Raji (cell line): ENCODE results near the gene QRICH2.

Experiments used
- POLR2A ChIP-seq: IDR thresholded peaks from 2 replicates; pipeline ENCODE4 v1.6.1; 2011; ENCODE audit warnings: low read depth, low read length, control low read depth; ENCODE audit not compliant: insufficient read depth

Gene QRICH2

DNA sequence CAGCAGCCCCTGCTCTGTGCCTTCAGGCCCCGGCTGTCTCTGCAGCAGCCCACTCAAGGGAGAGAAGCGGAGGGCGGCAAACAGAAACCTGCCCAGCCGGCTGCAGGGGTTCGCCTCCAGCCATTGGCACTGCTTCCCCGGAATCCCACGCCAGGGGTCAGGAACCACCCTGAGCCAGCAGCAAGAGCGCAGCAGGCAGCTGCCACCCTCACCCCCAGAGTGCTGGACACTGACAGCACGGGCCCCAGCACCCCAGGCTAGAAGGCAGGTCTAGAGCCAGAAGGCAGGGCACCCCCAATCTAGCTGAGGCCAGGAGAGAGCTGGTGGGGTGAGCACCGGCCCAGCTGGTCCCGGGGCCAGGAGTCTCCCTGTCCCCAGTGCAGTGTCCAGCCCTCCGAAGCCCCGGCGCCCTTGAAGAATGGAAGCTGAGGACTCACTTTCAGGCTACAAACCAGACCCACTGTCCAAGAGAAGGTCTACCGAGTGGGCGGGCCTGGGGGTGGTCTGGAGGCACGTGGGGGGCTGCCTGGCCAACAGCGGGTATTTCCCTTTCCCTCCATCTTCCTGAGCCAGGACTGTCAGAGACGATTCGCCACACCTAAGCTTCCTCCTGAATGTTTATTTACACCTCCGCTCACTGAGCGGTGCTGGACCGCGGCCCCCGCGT lies 34.5 kb downstream of the QRICH2 start:
- TF ChIP-seq POLR2A = no peak

DNA sequence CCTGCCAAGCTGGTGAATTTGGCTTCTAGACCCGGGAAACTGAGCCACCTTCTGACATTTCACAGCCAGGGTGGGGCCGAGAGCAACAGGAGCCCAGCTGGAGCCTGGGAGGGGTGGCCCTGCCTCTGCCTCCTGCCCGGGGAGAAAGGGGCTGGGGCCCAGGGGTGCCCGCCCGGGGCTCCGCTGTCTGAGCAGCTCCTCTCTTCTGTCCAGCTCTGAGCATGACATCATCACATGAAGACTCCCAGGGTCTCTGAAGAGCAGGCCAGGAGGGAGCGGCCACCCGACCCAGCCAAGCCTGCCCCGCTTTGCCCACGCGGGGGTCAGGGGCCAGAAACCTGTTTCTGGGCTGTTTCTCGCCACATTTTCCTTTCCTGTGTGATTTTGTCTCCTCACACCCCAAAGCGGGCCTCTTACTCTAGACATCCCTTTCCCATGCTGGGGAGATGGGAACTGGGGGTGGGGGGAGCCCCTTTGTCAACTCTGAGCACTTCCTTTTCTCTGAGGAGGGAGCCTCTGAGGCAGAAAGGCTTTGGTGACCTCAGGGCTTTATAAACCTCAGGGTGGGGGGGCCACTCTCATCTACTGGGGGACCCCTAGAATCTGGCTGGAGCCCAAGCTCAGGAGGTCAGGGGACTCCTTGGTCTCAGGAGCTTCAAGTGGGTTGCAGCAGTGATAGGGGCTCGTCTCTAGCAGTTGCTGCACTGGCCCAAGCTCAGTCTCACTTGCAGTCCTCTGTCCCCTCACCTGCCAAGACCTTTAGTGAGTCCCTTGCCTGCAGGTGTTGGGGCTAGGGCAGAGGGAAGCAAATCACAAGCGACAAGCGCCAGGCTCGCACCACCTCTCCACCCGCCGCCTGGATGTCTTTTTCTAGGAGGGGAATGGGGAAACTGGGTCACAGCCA lies 35.3 kb downstream of the QRICH2 start:
- TF ChIP-seq POLR2A = no peak

DNA sequence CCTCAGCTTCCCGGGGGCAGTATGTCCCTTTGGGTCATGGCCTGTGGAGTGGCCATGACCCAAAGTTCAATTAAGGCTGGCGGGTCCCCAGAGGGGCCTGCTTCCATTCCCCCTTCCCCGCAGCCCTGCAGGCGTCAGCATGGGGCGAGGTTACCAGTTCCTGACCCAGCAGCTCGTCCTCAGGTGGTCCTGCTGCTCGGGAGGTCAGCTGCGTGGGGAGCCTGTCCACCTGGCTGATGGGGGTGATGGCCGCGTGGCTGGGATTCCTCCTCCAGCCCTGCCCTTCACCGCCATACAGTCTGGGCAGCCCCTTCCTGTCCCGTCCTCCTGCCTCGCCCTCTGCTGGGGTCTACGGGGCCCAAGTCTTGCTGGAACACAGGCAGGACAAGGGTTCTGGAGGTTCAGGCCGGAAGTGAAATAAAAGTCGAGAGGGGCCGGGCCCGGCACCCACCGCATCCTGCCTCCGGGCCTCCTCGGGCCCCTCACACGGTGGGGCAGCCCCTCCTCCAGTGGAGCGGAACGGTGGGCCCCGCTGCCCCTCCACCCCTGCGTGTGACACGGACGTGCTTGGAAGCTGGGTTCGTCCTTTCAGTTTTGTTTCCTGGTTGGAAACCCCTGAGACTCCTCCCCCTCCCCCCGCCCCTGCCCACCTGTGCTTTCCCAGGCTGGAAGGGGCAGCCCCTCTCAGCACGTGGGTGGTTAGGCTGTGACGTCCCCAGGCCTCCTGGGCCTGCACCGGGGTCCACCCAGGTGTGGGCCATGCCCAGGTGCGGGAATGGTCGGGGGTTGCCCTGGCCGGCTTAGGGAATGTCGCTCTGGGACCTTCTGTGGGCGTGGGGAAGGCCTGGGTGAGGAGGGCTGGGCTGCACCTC lies 36.2 kb downstream of the QRICH2 start:
- TF ChIP-seq POLR2A = peak; percentile 61

DNA sequence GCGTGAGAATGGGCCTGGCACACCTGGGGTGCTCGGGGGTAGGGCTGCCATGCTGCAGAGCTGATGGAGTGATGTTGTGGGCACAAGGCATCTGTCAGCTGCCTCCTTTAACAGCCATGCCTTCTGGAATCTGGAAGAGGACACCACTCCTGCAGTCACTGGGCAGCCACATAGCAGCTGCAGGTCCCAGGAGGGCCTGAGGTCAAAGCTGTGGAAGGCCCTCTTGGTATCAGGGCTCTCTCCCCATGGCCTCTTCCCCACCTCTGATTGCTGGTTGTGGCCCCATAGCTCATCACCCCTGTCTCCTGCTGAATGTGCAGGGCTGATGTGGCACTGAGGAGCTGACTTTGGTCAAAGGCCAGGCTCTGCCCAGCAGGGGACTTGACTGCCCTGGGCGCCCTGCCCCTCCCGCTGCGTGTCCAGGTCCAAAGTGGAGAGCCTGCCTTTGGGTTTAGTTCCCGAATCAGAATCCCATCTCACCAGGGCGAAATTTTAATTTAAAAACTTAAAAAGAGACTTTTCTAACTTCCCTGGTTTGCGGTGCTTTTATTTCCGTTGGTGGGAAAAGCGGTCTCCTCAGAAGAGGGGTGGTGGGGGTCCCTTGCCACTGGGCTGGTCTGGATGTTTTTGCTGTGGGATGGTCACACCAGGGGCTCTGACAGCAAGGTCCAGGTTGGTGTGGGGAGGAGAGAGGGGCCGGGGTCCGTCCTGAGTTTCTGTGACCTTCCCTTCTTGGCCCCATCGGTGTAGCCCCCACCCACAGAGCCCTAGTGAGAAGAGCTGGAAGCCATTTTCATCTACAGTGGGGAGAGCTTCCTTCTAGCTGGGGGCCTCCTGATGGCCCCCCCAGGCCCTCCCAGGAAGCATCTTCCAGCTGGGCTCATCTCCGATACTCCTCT lies 37.1 kb downstream of the QRICH2 start:
- peak; percentile 36; the same call in 1 of the 2 replicates for TF ChIP-seq POLR2A

DNA sequence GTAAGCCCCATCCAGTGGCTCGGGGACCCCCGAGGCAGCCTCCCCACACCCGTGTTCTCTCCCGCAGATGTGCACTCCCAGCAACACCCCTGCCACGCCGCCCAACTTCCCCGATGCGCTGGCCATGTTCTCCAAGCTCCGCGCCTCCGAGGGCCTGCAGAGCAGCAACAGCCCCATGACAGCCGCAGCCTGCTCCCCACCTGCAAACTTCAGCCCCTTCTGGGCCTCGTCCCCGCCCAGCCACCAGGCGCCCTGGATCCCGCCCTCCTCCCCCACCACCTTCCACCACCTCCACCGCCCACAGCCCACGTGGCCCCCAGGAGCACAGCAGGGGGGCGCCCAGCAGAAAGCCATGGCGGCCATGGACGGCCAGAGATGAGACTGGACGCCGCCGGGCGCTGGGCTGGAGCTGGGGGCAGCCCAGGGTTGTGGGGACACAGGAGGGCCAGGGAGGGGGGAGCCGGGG lies 37.9 kb downstream of the QRICH2 start:
- TF ChIP-seq POLR2A = no peak

DNA sequence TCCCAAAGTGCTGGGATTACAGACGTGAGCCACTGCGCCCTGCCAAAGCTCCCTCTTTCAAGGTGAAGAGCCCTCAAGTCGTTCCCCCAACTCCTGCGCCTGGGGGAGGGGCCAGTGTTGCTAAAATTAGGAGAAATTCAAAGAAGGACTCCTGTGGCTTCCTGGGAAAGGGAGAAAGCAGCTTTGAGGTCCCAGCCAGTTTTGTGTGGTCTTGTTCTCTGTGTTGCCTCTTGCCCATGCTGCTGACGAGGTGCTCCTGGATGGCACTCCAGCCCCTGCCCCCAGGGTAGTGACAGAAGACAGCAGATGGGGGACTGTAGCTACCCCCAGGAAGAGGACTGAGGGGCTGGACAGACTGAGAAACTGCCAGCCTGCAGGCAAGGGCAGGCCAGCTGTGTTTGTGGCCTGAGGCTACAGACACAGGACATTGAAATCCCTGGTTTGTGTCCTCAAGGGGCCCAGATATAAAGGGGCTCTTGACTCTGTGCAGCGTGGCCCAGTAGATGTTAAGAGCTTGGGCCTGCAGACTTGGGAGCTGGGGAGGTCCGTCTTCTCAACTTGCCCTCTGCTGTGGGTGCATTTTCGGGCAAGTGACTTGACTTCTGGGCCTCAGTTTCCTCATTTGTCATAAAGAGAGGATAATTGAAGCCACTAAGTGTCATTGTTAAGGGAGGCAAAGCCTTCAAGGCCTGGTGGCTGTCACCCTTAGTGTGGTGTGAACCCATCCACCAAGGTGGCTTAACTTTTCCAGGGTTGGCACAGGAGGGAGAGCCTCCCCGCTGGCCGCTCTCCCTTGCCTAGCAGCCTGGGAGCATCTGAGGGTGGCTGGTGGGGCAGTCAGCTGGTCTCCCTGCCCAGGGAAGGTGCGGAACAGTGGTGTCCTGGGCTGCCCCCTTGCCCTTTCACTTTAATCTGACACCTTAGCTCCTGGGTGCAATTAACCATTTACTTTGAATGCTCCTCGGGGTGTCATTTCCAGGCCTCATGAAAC lies 38.8 kb downstream of the QRICH2 start:
- no peak for TF ChIP-seq POLR2A

DNA sequence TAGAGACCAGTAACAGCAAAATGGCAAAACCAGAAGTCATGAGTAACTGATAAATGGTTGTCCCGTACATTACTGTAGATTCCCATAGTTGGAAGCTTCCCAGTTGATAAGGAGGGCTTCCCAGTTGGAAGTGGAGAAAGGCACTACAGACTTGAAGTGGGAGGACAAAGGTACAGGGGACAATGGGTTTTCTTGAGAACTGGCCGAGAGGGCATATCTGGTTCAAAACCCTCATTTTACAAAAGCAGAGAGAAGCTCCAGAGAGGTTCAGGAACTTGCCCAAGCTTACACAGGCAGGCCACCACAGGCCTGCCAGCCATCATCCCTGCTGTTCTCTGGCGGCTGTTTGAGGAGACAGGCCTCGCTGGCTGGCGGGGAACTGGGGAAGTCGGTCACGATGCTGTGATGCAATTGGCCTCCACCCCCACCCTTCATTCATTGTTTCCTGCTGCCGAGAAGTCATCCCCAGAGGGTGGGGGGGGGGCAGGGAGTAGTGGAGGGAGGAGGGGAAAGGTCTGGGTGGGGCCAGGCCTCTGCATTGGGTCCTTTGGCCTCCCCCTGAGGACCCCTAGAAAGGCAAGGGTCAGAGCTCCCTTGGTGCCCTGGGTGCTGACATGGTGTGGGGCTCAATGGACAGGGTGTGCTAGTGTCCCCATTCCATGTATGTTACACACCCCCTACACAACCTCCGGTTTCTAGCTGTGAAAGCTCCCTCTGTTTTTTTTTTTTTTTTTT lies 39.9 kb downstream of the QRICH2 start:
- peak; percentile 51 for TF ChIP-seq POLR2A

DNA sequence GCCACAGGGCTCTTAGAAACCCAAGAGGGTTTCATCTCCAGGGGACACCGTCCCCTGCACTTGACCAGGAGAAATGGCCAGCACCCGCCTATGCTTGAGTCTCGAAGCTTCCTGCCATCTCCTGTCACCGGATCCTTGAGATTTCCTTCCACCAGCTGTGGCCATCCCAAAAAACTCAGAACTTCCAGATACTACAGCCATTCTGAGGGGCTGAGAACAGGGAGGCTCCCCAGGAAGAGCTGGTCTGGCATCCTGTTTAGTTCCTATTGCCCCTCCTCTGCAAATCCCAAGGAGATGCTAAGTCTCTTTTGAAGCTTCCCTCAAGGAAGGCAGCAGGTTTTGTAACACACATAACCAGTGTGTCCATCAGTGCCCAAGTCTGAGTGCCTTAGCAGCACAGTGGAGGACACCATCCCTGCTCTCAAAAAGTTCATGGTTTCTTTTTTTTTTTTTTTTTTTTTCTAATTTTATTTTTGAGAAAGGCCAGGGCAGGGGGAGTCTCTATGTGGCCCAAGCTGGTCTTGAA lies 41.0 kb downstream of the QRICH2 start:
- no peak for TF ChIP-seq POLR2A

DNA sequence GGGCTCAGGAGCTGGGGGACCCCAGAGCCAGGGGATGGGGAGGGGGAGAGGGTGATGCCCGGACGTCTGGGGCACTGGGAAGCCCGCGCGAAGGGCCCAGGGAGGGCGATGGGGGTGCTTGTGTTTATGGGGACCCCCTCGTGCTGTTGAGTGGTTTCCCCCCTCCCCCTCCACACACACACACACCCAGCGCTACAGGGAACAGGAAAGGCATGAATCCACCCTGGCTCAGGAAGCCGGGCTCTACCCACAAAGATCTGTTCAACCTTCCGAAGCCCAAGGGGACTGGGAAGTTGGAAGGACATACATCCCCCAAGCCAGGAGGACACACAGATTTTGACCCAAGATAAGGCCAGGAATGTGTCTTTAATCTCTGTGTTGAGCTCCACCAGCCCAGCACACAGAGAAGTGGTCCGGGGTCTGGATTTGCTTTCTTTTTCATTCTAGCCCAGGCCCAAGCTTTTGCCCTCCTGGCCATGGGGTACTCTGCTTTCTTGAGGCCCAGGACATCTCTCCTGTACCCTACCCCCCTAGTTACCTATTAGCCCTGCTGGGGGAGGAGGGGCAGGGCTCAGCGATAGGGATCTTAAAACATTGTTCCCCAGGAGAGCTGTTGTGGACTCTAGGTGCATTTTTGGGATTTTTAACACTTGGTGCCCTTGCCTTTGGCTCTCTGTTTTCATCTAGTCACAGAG lies 41.7 kb downstream of the QRICH2 start:
- no peak for TF ChIP-seq POLR2A

DNA sequence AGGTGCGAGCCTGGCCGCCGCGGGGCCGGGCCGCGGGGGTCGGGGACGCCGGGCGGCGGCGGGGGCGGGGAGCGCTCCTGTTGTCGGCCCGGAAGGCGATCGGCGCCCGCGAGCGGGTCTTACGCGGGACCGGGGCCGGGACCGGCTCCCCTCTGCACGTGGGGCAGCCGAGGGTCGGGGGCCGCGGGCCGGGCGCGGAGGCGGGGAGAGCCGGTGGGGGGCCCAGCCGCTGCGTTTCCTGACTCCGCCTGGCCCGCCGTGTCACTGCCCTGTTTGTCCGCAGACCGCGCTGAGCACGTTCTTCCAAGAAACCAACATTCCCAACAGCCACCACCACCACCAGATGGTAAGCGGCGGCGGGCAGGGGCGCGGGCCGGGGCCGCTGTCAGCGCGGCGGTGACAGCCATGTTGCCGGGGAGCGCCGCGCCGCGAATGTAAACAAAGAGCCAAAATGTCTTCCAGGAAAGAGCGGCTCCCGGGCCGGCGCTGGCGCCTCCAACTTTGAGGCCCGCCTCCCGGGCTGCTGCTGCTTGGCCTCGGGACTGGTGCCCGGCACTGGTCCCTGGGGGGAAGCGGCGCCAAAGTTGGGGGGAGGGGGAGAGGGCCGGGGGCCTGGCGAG lies 42.3 kb downstream of the QRICH2 start:
- TF ChIP-seq POLR2A = no peak
